Natural killer cell (primary cell): Measurements from ENCODE around the gene TMEM168. TPM values are rescaled to one million over a fixed set of nuclear protein-coding genes. Genes with fewer than 3 reads are reported as not detected.
"Not testable (repeated sequence)": the region's sequence is repeated elsewhere in the genome, so short reads cannot be mapped to it uniquely, and the experiment has no call there.

Experiments used
- ATAC-seq, 3 donors: fragments of 150-1000 bp in 2 of 3; fragments of 200-7000 bp in 1 of 3; cut with Tn5 transposase; 1 replicate in 1 of 3; 2 replicates in 2 of 3; pipeline ENCODE4 v1.10.0; 2021; ENCODE audit warnings: mild to moderate bottlenecking in 2 of 3, moderate library complexity in 2 of 3
- DNase-seq, 2 donors: peaks; one replicate each; pipeline versions ENCODE4 v3.0.0 to v3.0.0-alpha.2; 2013 to 2021; ENCODE audit warnings: mixed read lengths in 1 of 2
- H3K27ac ChIP-seq: one replicate; pipeline ENCODE4 v1.5.1; 2013; ENCODE audit warnings: mild to moderate bottlenecking, low read length
- H3K27me3 ChIP-seq: one replicate; pipeline ENCODE4 v1.6.1; 2013; ENCODE audit warnings: low read length; ENCODE audit not compliant: control insufficient read depth, insufficient read depth
- H3K36me3 ChIP-seq: one replicate; pipeline ENCODE4 v1.6.1; 2013; ENCODE audit warnings: low read length; ENCODE audit not compliant: control insufficient read depth, insufficient read depth
- H3K4me1 ChIP-seq: one replicate; pipeline ENCODE4 v1.6.1; 2013; ENCODE audit warnings: low read length; ENCODE audit not compliant: control insufficient read depth, insufficient read depth
- H3K4me3 ChIP-seq: one replicate; pipeline ENCODE4 v1.5.1; 2013; ENCODE audit warnings: low read length
- H3K9me3 ChIP-seq: one replicate; pipeline ENCODE4 v1.6.1; 2013; ENCODE audit warnings: low read length; ENCODE audit not compliant: control insufficient read depth, insufficient read depth
- H3K27ac Mint-ChIP-seq, 2 donors: one replicate each; pipeline ENCODE4 v1.8.0; 2022; ENCODE audit warnings: mild to moderate bottlenecking in 2 of 2, mixed read lengths in 2 of 2, moderate library complexity in 1 of 2
- H3K27me3 Mint-ChIP-seq, 2 donors: one replicate each; pipeline ENCODE4 v1.8.0; 2022; ENCODE audit warnings: low read depth in 2 of 2, mixed read lengths in 2 of 2
- H3K36me3 Mint-ChIP-seq: one replicate; pipeline ENCODE4 v1.8.0; 2022; ENCODE audit warnings: mixed read lengths
- H3K4me1 Mint-ChIP-seq, 2 donors: one replicate each; pipeline ENCODE4 v1.8.0; 2022; ENCODE audit warnings: mixed read lengths in 2 of 2
- H3K4me3 Mint-ChIP-seq: one replicate; pipeline ENCODE4 v1.8.0; 2022; ENCODE audit warnings: mild to moderate bottlenecking, moderate library complexity, mixed read lengths
- H3K9me3 Mint-ChIP-seq, 2 donors: one replicate each; pipeline ENCODE4 v1.8.0; 2022; ENCODE audit warnings: mixed read lengths in 2 of 2
- CTCF ChIP-seq: fragments of 200-600 bp; IDR thresholded peaks from one replicate; pipeline ENCODE4 v1.8.0; 2022; ENCODE audit warnings: antibody characterized with exemption
- WGBS: methylation state at CpG from one replicate; pipeline ENCODE4 v1.1.7; 2013; ENCODE audit warnings: missing lambda C conversion rate; ENCODE audit not compliant: insufficient coverage; 5-methylcytosine and 5-hydroxymethylcytosine counted together
- intact Hi-C: fragments of 100-400 bp; cut with micrococcal nuclease; formaldehyde crosslinking; loops from one replicate; pipeline ENCODE4 v1.14.2; 2022
- total RNA-seq, 4 donors: library from RNA; stranded (reverse); fragments of 120-200 nt in 1 of 4; gene quantifications; one replicate each; pipeline versions ENCODE4 v1.2.3 to v1.2.4, GENCODE V29; 2013 to 2022

Gene TMEM168
- 10 to 100 TPM; 18.2 to 21.0 (median 20.0) TPM for total RNA-seq
- 52.5 TPM for total RNA-seq (2013)

GRCh38 chr7:112789817-112790585 lies at the start of gene TMEM168:
TMEM168 (minus strand) TSS chr7:112790393; CDS start chr7:112784825, 5,568 bp downstream.
- H3K4me3 ChIP-seq = peak within 1 kb of the TSS; percentile 94
- Mint-ChIP-seq H3K4me1 (peaks cover 35% of the 10 kb centered on the region in 2 donors), H3K27ac (peak within 1 kb of the TSS; percentile 89 to 91), H3K27me3 (no peaks in the 10 kb centered on the region), H3K36me3 (no peaks in the 10 kb centered on the region), H3K4me3 (peak within 1 kb of the TSS; percentile 96), H3K9me3 (no peaks in the 10 kb centered on the region)
- under 1% methylated on average over 67 of the region's 67 CpGs for WGBS
- H3K4me1 ChIP-seq = peaks cover 9% of the 10 kb centered on the region
- intact Hi-C loops = loop anchor here (2.0 to 10.0 kb wide), 2 partner anchors 145 to 339 kb away; partner anchors contain the start of gene IFRD1
- no peaks in the 10 kb centered on the region for H3K9me3 ChIP-seq
- no peak for TF ChIP-seq CTCF
- peak; percentile 85 to 90 (median 86) for ATAC-seq
- peak; percentile 80 to 91 for DNase-seq
- H3K27me3 ChIP-seq = no peaks in the 10 kb centered on the region
- peak within 1 kb of the TSS; percentile 89 for H3K27ac ChIP-seq
- H3K36me3 ChIP-seq = no peaks in the 10 kb centered on the region

GRCh38 chr7:112835928-112836327 lies 45.7 kb upstream of the TMEM168 start:
- H3K27me3 ChIP-seq, H3K27me3 Mint-ChIP-seq, H3K27ac Mint-ChIP-seq, H3K4me3 ChIP-seq, H3K4me1 ChIP-seq, DNase-seq, intact Hi-C loops, ATAC-seq, H3K27ac ChIP-seq, H3K9me3 Mint-ChIP-seq, H3K4me3 Mint-ChIP-seq, H3K36me3 Mint-ChIP-seq, H3K9me3 ChIP-seq, H3K36me3 ChIP-seq: not testable (repeated sequence)
- WGBS = 71% methylated on average over 4 of the region's 4 CpGs
- peaks cover 18 to 19% of the 10 kb centered on the region in 2 donors for H3K4me1 Mint-ChIP-seq

GRCh38 chr7:112833082-112833481 lies 42.9 kb upstream of the TMEM168 start:
- peaks cover 25% of the 10 kb centered on the region for H3K36me3 ChIP-seq

More at GRCh38 chr7:112833082-112833481, 42.9 kb upstream of the TMEM168 start:
- intact Hi-C loops = no loop called here
- Histone ChIP-seq H3K27me3 (no peaks in the 10 kb centered on the region), H3K9me3 (no peaks in the 10 kb centered on the region), H3K4me3 (no peak overlapping the region), H3K27ac (no peak overlapping the region), H3K4me1 (no peaks in the 10 kb centered on the region)
- DNase-seq (no peak), ATAC-seq (no peak)
- TF ChIP-seq CTCF = no peak
- Mint-ChIP-seq H3K9me3 (peaks cover 3 to 10% of the 10 kb centered on the region in 2 donors), H3K36me3 (peaks cover 26% of the 10 kb centered on the region), H3K4me1 (peaks cover 8 to 14% of the 10 kb centered on the region in 2 donors), H3K27me3 (no peaks in the 10 kb centered on the region), H3K27ac (no peak overlapping the region), H3K4me3 (no peak overlapping the region)
- WGBS = no CpG with 5 or more reads among the region's 3 CpGs
